SK-N-MC (cell line): ENCODE data around the gene CNOT10.
"Not testable (repeated sequence)": the region's sequence is repeated elsewhere in the genome, so short reads cannot be mapped to it uniquely, and the experiment has no call there.

Experiments used
- EZH2 ChIP-seq: fragments of 200-600 bp; sonication (generic); IDR thresholded peaks from one replicate; pipeline ENCODE4 v1.6.1; 2017; ENCODE audit warnings: antibody characterized with exemption
- FOXP2 ChIP-seq: optimal IDR thresholded peaks from 2 replicates; pipeline ENCODE3; 2011; ENCODE audit warnings: mild to moderate bottlenecking, moderate library complexity; ENCODE audit not compliant: insufficient read depth; ENCODE audit errors: extremely low read length, control extremely low read depth
- POLR2AphosphoS5 ChIP-seq: IDR thresholded peaks from 2 replicates; pipeline ENCODE4 v1.6.1; 2012; ENCODE audit warnings: mild to moderate bottlenecking, low read depth, low read length, borderline replicate concordance

- TF ChIP-seq POLR2AphosphoS5, EZH2, FOXP2: not testable (repeated sequence)
Measured at GRCh38 chr3:32652337-32653100, 32.5 kb upstream of the CNOT10 start.
